ENCODE measurements around the gene WDR47.

WDR47 gene

GRCh38 chr1:109089242-109090015, 47.5 kb upstream of the WDR47 start:
- H3K79me2 ChIP-seq (ENCODE audit: insufficient read depth, low read length): peaks cover 20% of the 10 kb centered on the region
- peak overlapping the region; percentile 82 for H3K4me3 ChIP-seq (ENCODE audit: low read depth, low read length, poor library complexity, severe bottlenecking)
- no peaks in the 10 kb centered on the region for H3K27me3 ChIP-seq (ENCODE audit: insufficient read depth, low read length)
- peaks cover 28% of the 10 kb centered on the region for H3K4me1 ChIP-seq (ENCODE audit: insufficient read depth, low read length, severe bottlenecking)
- peak overlapping the region; percentile 92; the same call in 1 of the 2 replicates for H3K9ac ChIP-seq (ENCODE audit: low read length)
- H3K27ac ChIP-seq (ENCODE audit: low read depth, low read length, poor library complexity, severe bottlenecking): peak overlapping the region; percentile 95
- H4K20me1 ChIP-seq (ENCODE audit: insufficient read depth, low read length): no peaks in the 10 kb centered on the region
- peaks cover 15% of the 10 kb centered on the region for H3K36me3 ChIP-seq (ENCODE audit: insufficient read depth, low read length)
- no peaks in the 10 kb centered on the region for H3K9me2 ChIP-seq (ENCODE audit: low read depth, low read length)
- no peak overlapping the region for H2AFZ ChIP-seq (ENCODE audit: low read length)
- H3K9me3 ChIP-seq (ENCODE audit: low read length): no peaks in the 10 kb centered on the region
- no peaks in the 10 kb centered on the region; the same call in 1 of the 2 replicates for H3F3A ChIP-seq (ENCODE audit: insufficient read depth, low read length)
- H3K4me2 ChIP-seq (ENCODE audit: low read length): peak overlapping the region; percentile 93
- no peak for TF ChIP-seq EZH2 (IDR thresholded peaks at IDR 0.05; ENCODE audit: borderline replicate concordance, low read length)
- peak; percentile 90 for TF ChIP-seq CTCF (IDR thresholded peaks at IDR 0.05; ENCODE audit: low read length)

- TF ChIP-seq CTCF (IDR thresholded peaks at IDR 0.05; ENCODE audit: low read length): no peak
- no peak for TF ChIP-seq EZH2 (IDR thresholded peaks at IDR 0.05; ENCODE audit: borderline replicate concordance, low read length)
- no peaks in the 10 kb centered on the region for H3K79me2 ChIP-seq (ENCODE audit: insufficient read depth, low read length)
- no peaks in the 10 kb centered on the region for H4K20me1 ChIP-seq (ENCODE audit: insufficient read depth, low read length)
- no peaks in the 10 kb centered on the region for H3K9me2 ChIP-seq (ENCODE audit: low read depth, low read length)
- H3K4me2 ChIP-seq (ENCODE audit: low read length): no peak overlapping the region
- no peak overlapping the region for H3K9ac ChIP-seq (ENCODE audit: low read length)
- H3F3A ChIP-seq (ENCODE audit: insufficient read depth, low read length): no peaks in the 10 kb centered on the region
- no peak overlapping the region for H3K27ac ChIP-seq (ENCODE audit: low read depth, low read length, poor library complexity, severe bottlenecking)
- no peaks in the 10 kb centered on the region for H3K36me3 ChIP-seq (ENCODE audit: insufficient read depth, low read length)
- no peak overlapping the region for H2AFZ ChIP-seq (ENCODE audit: low read length)
- H3K4me1 ChIP-seq (ENCODE audit: insufficient read depth, low read length, severe bottlenecking): peaks cover 6% of the 10 kb centered on the region
- H3K27me3 ChIP-seq (ENCODE audit: insufficient read depth, low read length): no peaks in the 10 kb centered on the region
- H3K4me3 ChIP-seq (ENCODE audit: low read depth, low read length, poor library complexity, severe bottlenecking): no peak overlapping the region
- H3K9me3 ChIP-seq (ENCODE audit: low read length): no peaks in the 10 kb centered on the region
Measured at GRCh38 chr1:109084563-109085517, 42.9 kb upstream of the WDR47 start.

- Histone ChIP-seq H4K20me1 (ENCODE audit: insufficient read depth, low read length) (no peaks in the 10 kb centered on the region), H3K27ac (ENCODE audit: low read depth, low read length, poor library complexity, severe bottlenecking) (no peak overlapping the region), H3K4me1 (ENCODE audit: insufficient read depth, low read length, severe bottlenecking) (no peaks in the 10 kb centered on the region), H3K9ac (ENCODE audit: low read length) (no peak overlapping the region), H3K9me3 (ENCODE audit: low read length) (no peaks in the 10 kb centered on the region), H3F3A (ENCODE audit: insufficient read depth, low read length) (no peaks in the 10 kb centered on the region), H3K4me3 (ENCODE audit: low read depth, low read length, poor library complexity, severe bottlenecking) (no peak overlapping the region), H3K36me3 (ENCODE audit: insufficient read depth, low read length) (no peaks in the 10 kb centered on the region), H3K79me2 (ENCODE audit: insufficient read depth, low read length) (no peaks in the 10 kb centered on the region), H2AFZ (ENCODE audit: low read length) (no peak overlapping the region), H3K9me2 (ENCODE audit: low read depth, low read length) (no peaks in the 10 kb centered on the region), H3K4me2 (ENCODE audit: low read length) (no peak overlapping the region), H3K27me3 (ENCODE audit: insufficient read depth, low read length) (no peaks in the 10 kb centered on the region)
- TF ChIP-seq EZH2 (IDR thresholded peaks at IDR 0.05; ENCODE audit: borderline replicate concordance, low read length) (no peak), CTCF (IDR thresholded peaks at IDR 0.05; ENCODE audit: low read length) (no peak)
Measured at GRCh38 chr1:109083923-109084322, 42.0 kb upstream of the WDR47 start.

All from OCI-LY1 (cell line).